Breast epithelium (tissue), 3 donors: Measurements from ENCODE around the gene MYH9.

Experiments used
- CTCF ChIP-seq, 3 donors: fragments of 450-650 bp; IDR thresholded peaks; one replicate each; pipeline ENCODE4 v1.5.1; 2016 to 2017; ENCODE audit warnings: antibody characterized with exemption in 3 of 3, mild to moderate bottlenecking in 3 of 3, moderate library complexity in 3 of 3
- POLR2A ChIP-seq: fragments of 450-650 bp; IDR thresholded peaks from one replicate; pipeline ENCODE4 v1.6.1; 2016; ENCODE audit warnings: antibody characterized with exemption, mild to moderate bottlenecking, moderate library complexity
- POLR2AphosphoS5 ChIP-seq, 3 donors: sonication (generic); formaldehyde crosslinking; IDR thresholded peaks; one replicate each; pipeline ENCODE4 v1.6.1; 2017; ENCODE audit warnings: antibody characterized with exemption in 3 of 3

- no peak for TF ChIP-seq CTCF (IDR thresholded peaks at IDR 0.05)
- no peak for TF ChIP-seq POLR2AphosphoS5 (IDR thresholded peaks at IDR 0.05)
- TF ChIP-seq POLR2A: no peak
Measured at GRCh38 chr22:36308880-36309279, 78.9 kb downstream of the MYH9 start.
